DND-41 (cell line): ENCODE data around the gene TCIRG1.

Experiments
- ATAC-seq: fragments of 200-7000 bp; cut with Tn5 transposase; 3 replicates; pipeline ENCODE4 v1.9.1; 2021; ENCODE audit warnings: low read depth; ENCODE audit not compliant: insufficient read depth
- DNase-seq: peaks from one replicate; pipeline ENCODE4 v3.0.0-alpha.2; 2020
- H2AFZ ChIP-seq: 2 replicates; pipeline ENCODE4 v1.6.0; 2012; ENCODE audit warnings: low read depth, low read length
- H3K27ac ChIP-seq: 2 replicates; pipeline ENCODE4 v1.5.1; 2012; ENCODE audit warnings: low read length, inconsistent platforms
- H3K27me3 ChIP-seq: fragments of 200-600 bp; sonication (generic); 2 replicates; pipeline ENCODE4 v1.6.0; 2012; ENCODE audit warnings: low read length, mild to moderate bottlenecking, inconsistent platforms; ENCODE audit not compliant: insufficient read depth, poor library complexity
- H3K36me3 ChIP-seq: 2 replicates; pipeline ENCODE4 v1.5.1; 2012; ENCODE audit warnings: low read length, inconsistent platforms; ENCODE audit not compliant: insufficient read depth
- H3K4me1 ChIP-seq: 2 replicates; pipeline ENCODE4 v1.5.1; 2012; ENCODE audit warnings: mild to moderate bottlenecking, low read length; ENCODE audit not compliant: insufficient read depth
- H3K4me2 ChIP-seq: 2 replicates; pipeline ENCODE4 v1.6.0; 2012; ENCODE audit warnings: mild to moderate bottlenecking, moderate library complexity, low read length, inconsistent platforms; ENCODE audit not compliant: insufficient read depth
- H3K4me3 ChIP-seq, 2 experiments: fragments of 200-600 bp in 1 of 2; shearing (Covaris generic) in 1 of 2; 2 replicates each; pipeline ENCODE4 v1.5.1; 2012 to 2016; ENCODE audit warnings: inconsistent platforms in 2 of 2, low read length in 2 of 2, mild to moderate bottlenecking in 2 of 2, low read depth in 1 of 2, moderate library complexity in 1 of 2
- H3K79me2 ChIP-seq: 2 replicates; pipeline ENCODE4 v1.6.0; 2012; ENCODE audit warnings: low read length, inconsistent platforms; ENCODE audit not compliant: insufficient read depth
- H3K9ac ChIP-seq: 2 replicates; pipeline ENCODE4 v1.6.0; 2012; ENCODE audit warnings: low read depth, mild to moderate bottlenecking, inconsistent platforms, low read length, moderate library complexity
- H3K9me3 ChIP-seq: 2 replicates; pipeline ENCODE4 v1.5.1; 2012; ENCODE audit warnings: low read length, moderate library complexity, mild to moderate bottlenecking, inconsistent platforms; ENCODE audit not compliant: insufficient read depth, severe bottlenecking
- H4K20me1 ChIP-seq: 2 replicates; pipeline ENCODE4 v1.6.0; 2012; ENCODE audit warnings: low read length; ENCODE audit not compliant: insufficient read depth
- CTCF ChIP-seq: IDR thresholded peaks from 2 replicates; pipeline ENCODE4 v1.5.1; 2012; ENCODE audit warnings: borderline replicate concordance, low read length, moderate library complexity, mild to moderate bottlenecking; ENCODE audit not compliant: poor library complexity, severe bottlenecking; ENCODE audit errors: extremely low read depth
- EZH2 ChIP-seq: IDR thresholded peaks from 3 replicates; pipeline ENCODE4 v1.6.1; 2012; ENCODE audit warnings: borderline replicate concordance, low read depth, mild to moderate bottlenecking, moderate library complexity, low read length, inconsistent platforms; ENCODE audit not compliant: severe bottlenecking

The TCIRG1 gene

GRCh38 chr11:68036717-68037239 is 2.0 kb upstream of the TCIRG1 start:
- H3K9ac ChIP-seq, result no peak overlapping the region
- DNase-seq (no peak), ATAC-seq (no peak)
- peaks cover 12% of the 10 kb centered on the region for H3K79me2 ChIP-seq
- no peak overlapping the region for H3K4me3 ChIP-seq
- peaks cover 23% of the 10 kb centered on the region for H3K4me1 ChIP-seq
- no peak overlapping the region; the same call in 1 of the 2 replicates for H3K27ac ChIP-seq
- H2AFZ ChIP-seq, result no peak overlapping the region
- peaks cover 32% of the 10 kb centered on the region for H3K36me3 ChIP-seq
- TF ChIP-seq CTCF (no peak), EZH2 (no peak)
- H3K9me3 ChIP-seq, result no peaks in the 10 kb centered on the region
- H3K4me2 ChIP-seq, result no peak overlapping the region
- H4K20me1 ChIP-seq, result peaks cover 17% of the 10 kb centered on the region
- H3K27me3 ChIP-seq, result no peaks in the 10 kb centered on the region

GRCh38 chr11:68037411-68038225 is 1.2 kb upstream of the TCIRG1 start:
- no peaks in the 10 kb centered on the region for H3K9me3 ChIP-seq
- no peaks in the 10 kb centered on the region for H3K27me3 ChIP-seq
- no peak overlapping the region for H3K9ac ChIP-seq
- peaks cover 4% of the 10 kb centered on the region for H3K79me2 ChIP-seq
- no peak overlapping the region for H2AFZ ChIP-seq
- peaks cover 14% of the 10 kb centered on the region for H3K4me1 ChIP-seq
- peaks cover 9% of the 10 kb centered on the region for H4K20me1 ChIP-seq
- no peak for DNase-seq
- no peak overlapping the region for H3K27ac ChIP-seq
- H3K4me3 ChIP-seq, result no peak overlapping the region
- H3K36me3 ChIP-seq, result peaks cover 23% of the 10 kb centered on the region
- no peak for ATAC-seq
- TF ChIP-seq EZH2, result no peak
- no peak for TF ChIP-seq CTCF
- no peak overlapping the region for H3K4me2 ChIP-seq

GRCh38 chr11:68038226-68038717 is 553 bp upstream of the TCIRG1 start:
- Histone ChIP-seq H4K20me1 (peaks cover 2% of the 10 kb centered on the region), H3K27me3 (no peaks in the 10 kb centered on the region), H3K79me2 (no peaks in the 10 kb centered on the region; the same call in 1 of the 2 replicates), H3K36me3 (peaks cover 17% of the 10 kb centered on the region), H3K9ac (no peak overlapping the region), H2AFZ (no peak overlapping the region), H3K27ac (no peak overlapping the region), H3K9me3 (no peaks in the 10 kb centered on the region), H3K4me1 (peaks cover 11% of the 10 kb centered on the region), H3K4me2 (no peak overlapping the region), H3K4me3 (no peak overlapping the region)
- TF ChIP-seq EZH2 (no peak), CTCF (no peak)
- DNase-seq (no peak), ATAC-seq (no peak)
